Ovary (tissue), 3 donors: ENCODE results near the gene CSGALNACT2.

Experiments
- CTCF ChIP-seq, 3 donors: fragments of 450-650 bp in 2 of 3; fragments of 200-600 bp in 1 of 3; IDR thresholded peaks; one replicate each; pipeline versions ENCODE4 v1.5.1 to v1.8.0; 2016 to 2022; ENCODE audit warnings: antibody characterized with exemption in 3 of 3, mild to moderate bottlenecking in 1 of 3
- POLR2A ChIP-seq: fragments of 450-650 bp; IDR thresholded peaks from one replicate; pipeline ENCODE4 v1.6.1; 2017; ENCODE audit warnings: antibody characterized with exemption, mild to moderate bottlenecking, moderate library complexity
- donor health status: DM: no; HTN: no; CAD: no.

DNA sequence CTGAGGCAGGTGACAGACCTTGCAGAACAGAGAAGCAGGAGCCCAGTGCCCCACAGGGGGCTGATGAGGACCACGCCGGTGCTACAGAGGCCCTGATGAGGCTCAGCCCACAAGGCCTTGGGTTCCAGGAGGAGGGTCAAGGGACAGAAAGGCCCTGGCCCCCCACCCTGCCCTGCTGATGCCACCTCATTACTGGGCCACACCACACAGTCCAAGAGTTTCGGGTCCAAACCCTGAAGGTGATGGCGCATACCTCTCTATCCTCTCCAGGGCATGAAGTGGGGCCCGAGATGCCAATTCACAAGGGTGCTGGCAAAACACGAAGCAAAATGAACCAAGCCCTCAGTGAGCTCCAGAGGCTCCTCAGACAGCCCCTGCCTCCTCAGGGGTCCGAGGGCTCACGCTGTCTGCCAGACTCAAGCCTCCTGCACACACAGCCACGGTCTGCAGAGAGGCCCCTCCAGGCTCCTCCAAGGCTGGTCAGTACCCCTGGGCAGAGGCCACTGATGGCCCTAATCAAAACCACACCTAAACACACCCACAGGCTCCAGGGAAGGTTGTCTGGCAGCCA is 96.3 kb downstream of the CSGALNACT2 start:
- TF ChIP-seq CTCF (IDR thresholded peaks at IDR 0.05) (no peak), POLR2A (no peak)
